Measurements from ENCODE around the gene PFAS. TPM values are rescaled to one million over a fixed set of nuclear protein-coding genes. Genes with fewer than 3 reads are reported as not detected.
A peak's percentile ranks its signal among the peaks of the same experiment; 100 is the strongest.
"Not testable (repeated sequence)": the region's sequence is repeated elsewhere in the genome, so short reads cannot be mapped to it uniquely, and the experiment has no call there.

Gene PFAS
- total RNA-seq, 1 experiment from 2014 or later = 44.1 TPM

DNA sequence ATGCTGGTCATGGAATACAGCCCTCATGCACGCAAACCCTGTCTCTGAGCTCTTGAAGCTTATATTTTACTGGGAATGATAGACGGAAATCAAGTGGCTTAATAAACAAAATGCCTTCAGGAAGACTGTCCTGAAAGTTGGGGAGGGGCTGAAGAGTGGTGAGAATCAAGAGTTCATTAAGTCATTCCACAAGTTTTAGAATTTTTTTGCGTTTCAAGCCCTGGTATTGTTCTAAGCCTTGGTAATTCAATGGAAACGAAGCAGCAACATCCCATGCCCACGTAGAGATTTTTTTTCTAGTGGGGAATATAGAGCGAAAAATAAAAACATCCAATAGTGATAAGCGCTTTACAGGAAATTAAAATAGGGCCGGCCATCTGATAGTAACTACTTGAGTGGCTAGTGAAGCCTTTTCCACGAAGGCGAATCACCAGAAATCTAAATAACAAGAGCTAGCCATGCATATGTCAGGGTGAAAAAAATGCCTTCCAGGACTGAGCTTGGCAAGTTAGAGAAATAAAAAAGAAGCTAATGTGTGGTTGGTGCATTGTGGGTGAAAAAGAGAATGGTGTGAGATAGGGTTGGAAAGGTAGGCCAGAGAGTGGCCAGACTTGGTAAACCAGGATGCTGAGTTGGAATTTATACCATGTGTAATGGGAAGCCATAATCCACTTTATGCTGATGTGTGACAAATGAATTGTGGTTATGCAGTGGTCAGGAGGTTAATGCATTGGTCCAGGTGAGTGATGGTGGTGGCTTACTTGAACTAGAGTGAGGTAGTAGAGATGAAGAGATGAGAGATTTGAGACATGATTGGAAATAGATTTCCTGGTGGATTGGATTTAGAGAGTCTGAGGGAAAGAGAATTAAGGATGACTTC lies 772 bp downstream of the PFAS start:
- DNase-seq = no peak
- Mint-ChIP-seq H3K9me3 (ENCODE audit: unreplicated experiment) (no peaks in the 10 kb centered on the region), H3K27ac (ENCODE audit: unreplicated experiment) (peak overlapping the region; percentile 96), H3K36me3 (ENCODE audit: insufficient read depth, unreplicated experiment) (peaks cover 26% of the 10 kb centered on the region), H3K27me3 (ENCODE audit: insufficient read depth, unreplicated experiment) (no peaks in the 10 kb centered on the region), H3K4me3 (ENCODE audit: unreplicated experiment) (peak overlapping the region; percentile 98), H3K4me1 (ENCODE audit: low read depth, unreplicated experiment) (peaks cover 9% of the 10 kb centered on the region)
- Histone ChIP-seq H3K9me3 (no peaks in the 10 kb centered on the region), H3K36me3 (ENCODE audit: control insufficient read depth, insufficient read depth, low read length) (no peaks in the 10 kb centered on the region), H3K4me3 (ENCODE audit: low read depth, low read length) (peak overlapping the region; percentile 61), H3K27me3 (replicated peaks; ENCODE audit: control insufficient read depth, insufficient read depth, low read length) (no peaks in the 10 kb centered on the region), H3K4me1 (no peaks in the 10 kb centered on the region)
- TF ChIP-seq, protein P1, sequence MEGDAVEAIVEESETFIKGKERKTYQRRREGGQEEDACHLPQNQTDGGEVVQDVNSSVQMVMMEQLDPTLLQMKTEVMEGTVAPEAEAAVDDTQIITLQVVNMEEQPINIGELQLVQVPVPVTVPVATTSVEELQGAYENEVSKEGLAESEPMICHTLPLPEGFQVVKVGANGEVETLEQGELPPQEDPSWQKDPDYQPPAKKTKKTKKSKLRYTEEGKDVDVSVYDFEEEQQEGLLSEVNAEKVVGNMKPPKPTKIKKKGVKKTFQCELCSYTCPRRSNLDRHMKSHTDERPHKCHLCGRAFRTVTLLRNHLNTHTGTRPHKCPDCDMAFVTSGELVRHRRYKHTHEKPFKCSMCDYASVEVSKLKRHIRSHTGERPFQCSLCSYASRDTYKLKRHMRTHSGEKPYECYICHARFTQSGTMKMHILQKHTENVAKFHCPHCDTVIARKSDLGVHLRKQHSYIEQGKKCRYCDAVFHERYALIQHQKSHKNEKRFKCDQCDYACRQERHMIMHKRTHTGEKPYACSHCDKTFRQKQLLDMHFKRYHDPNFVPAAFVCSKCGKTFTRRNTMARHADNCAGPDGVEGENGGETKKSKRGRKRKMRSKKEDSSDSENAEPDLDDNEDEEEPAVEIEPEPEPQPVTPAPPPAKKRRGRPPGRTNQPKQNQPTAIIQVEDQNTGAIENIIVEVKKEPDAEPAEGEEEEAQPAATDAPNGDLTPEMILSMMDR (IDR thresholded peaks at IDR 0.05; ENCODE audit: insufficient read depth in 1 of 2, low read depth in 1 of 2, low read length in 1 of 2, severe bottlenecking in 1 of 2, unreplicated experiment in 1 of 2) = no peak
- intact Hi-C loops (cut with micrococcal nuclease; ENCODE audit: unreplicated experiment) = no loop called here
- CTCF ChIA-PET = no interaction called here
- no TSS peak for BruUV-seq (replicated peaks)
- POLR2A ChIA-PET = interaction anchor here (0.7 to 0.8 kb wide), 2 partner anchors 39 to 133 kb away, joined by 3 to 4 read pairs; partner anchors contain the start of gene RANGRF

DNA sequence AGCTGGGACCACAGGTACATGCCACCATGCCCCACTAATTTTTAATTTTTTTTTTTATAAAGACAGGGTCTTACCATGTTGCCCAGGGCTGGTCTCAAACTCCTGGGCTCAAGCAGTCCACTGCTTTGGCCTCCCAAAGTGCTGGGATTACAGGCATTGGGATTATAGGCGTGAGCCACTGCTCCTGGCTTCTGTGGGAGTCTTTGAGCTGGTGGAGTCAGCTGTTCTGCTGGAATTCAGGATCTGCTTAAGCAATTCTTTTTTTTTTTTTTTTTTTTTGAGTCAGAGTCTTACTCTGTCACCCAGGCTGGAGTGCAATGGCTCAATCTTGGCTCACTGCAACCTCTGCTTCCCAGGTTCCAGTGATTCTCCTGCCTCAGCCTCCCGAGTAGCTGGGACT lies 2.3 kb downstream of the PFAS start:
- intact Hi-C loops (cut with micrococcal nuclease; ENCODE audit: unreplicated experiment); DNase-seq; H3K9me3 Mint-ChIP-seq (ENCODE audit: unreplicated experiment); H3K27ac Mint-ChIP-seq (ENCODE audit: unreplicated experiment); H3K27me3 Mint-ChIP-seq (ENCODE audit: insufficient read depth, unreplicated experiment); H3K27me3 ChIP-seq (replicated peaks; ENCODE audit: control insufficient read depth, insufficient read depth, low read length); BruUV-seq (replicated peaks); H3K36me3 ChIP-seq (ENCODE audit: control insufficient read depth, insufficient read depth, low read length); H3K4me3 ChIP-seq (ENCODE audit: low read depth, low read length); H3K4me1 Mint-ChIP-seq (ENCODE audit: low read depth, unreplicated experiment); H3K4me1 ChIP-seq; H3K4me3 Mint-ChIP-seq (ENCODE audit: unreplicated experiment); CTCF ChIA-PET; H3K9me3 ChIP-seq: not testable (repeated sequence)
- peaks cover 37% of the 10 kb centered on the region for H3K36me3 Mint-ChIP-seq (ENCODE audit: insufficient read depth, unreplicated experiment)
- POLR2A ChIA-PET = interaction anchor here (0.7 kb wide), 1 partner anchor 43 kb away, joined by 4 read pairs; no protein-coding TSS in a partner anchor

DNA sequence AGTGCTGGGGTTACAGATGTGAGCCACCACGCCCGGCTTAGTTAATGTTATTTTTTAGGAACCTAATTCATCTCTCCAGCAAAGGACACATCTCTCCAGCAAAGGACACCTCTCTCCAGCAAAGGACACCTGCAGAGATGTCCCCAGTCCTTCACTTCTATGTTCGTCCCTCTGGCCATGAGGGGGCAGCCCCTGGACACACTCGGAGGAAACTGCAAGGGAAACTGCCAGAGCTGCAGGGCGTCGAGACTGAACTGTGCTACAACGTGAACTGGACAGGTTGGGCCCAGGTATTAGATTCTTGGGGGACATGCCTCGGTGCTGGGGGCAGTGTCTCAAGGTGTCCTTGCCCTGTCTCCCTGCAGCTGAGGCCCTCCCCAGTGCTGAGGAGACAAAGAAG lies 4.7 kb downstream of the PFAS start:
- intact Hi-C loops (cut with micrococcal nuclease; ENCODE audit: unreplicated experiment) = loop anchor here (1.0 kb wide), 1 partner anchor 46 kb away; no protein-coding TSS in a partner anchor
- DNase-seq = peak in 1 of 2 experiments; percentile 47
- Histone ChIP-seq H3K4me1 (no peaks in the 10 kb centered on the region), H3K4me3 (ENCODE audit: low read depth, low read length) (no peak overlapping the region), H3K27me3 (replicated peaks; ENCODE audit: control insufficient read depth, insufficient read depth, low read length) (no peaks in the 10 kb centered on the region), H3K36me3 (ENCODE audit: control insufficient read depth, insufficient read depth, low read length) (no peaks in the 10 kb centered on the region), H3K9me3 (no peaks in the 10 kb centered on the region)
- TF ChIP-seq, protein P1 (IDR thresholded peaks at IDR 0.05; ENCODE audit: insufficient read depth in 1 of 2, low read depth in 1 of 2, low read length in 1 of 2, severe bottlenecking in 1 of 2, unreplicated experiment in 1 of 2) = peak; percentile 22 to 51
- Mint-ChIP-seq H3K4me1 (ENCODE audit: low read depth, unreplicated experiment) (peaks cover 9% of the 10 kb centered on the region), H3K9me3 (ENCODE audit: unreplicated experiment) (no peaks in the 10 kb centered on the region), H3K27me3 (ENCODE audit: insufficient read depth, unreplicated experiment) (no peaks in the 10 kb centered on the region), H3K4me3 (ENCODE audit: unreplicated experiment) (no peak overlapping the region), H3K27ac (ENCODE audit: unreplicated experiment) (no peak overlapping the region), H3K36me3 (ENCODE audit: insufficient read depth, unreplicated experiment) (peaks cover 25% of the 10 kb centered on the region)
- CTCF ChIA-PET = interaction anchor here (1.0 kb wide), 1 partner anchor 47 kb away, joined by 4 read pairs; no protein-coding TSS in a partner anchor
- POLR2A ChIA-PET = interaction anchor here (1.5 kb wide), 1 partner anchor 41 kb away, joined by 3 read pairs; the partner anchor contains the start of gene SLC25A35
- BruUV-seq (replicated peaks) = no TSS peak

All from Caco-2 (cell line).